HG03097 (cell line): Measurements from ENCODE around the gene RAPGEF5.

Experiments used
- ATAC-seq: cut with Tn5 transposase; IDR thresholded peaks from one replicate; pipeline ENCODE4 v1.9.1; 2021; ENCODE audit not compliant: unreplicated experiment, low FRiP score

RAPGEF5 gene

DNA sequence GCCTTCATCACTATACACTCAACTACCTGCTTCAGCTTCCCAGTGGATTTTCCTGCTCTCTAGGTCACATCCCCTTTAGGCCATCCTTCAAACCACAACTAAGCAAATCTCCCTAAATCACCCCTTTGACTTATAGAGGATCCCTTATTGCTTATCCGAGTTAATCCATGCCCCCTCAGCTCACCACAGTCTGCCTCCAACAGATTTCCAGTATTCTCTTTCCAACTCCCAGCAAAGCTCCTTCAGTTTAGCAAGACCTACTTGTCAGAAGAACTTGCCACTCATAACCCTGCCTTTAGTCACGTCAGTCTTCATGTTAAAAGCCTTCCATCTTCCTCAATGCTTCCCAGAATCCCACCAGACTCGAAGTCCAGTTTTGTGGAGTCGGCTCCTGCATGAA lies 38.6 kb downstream of the RAPGEF5 start:
- ATAC-seq = no peak

DNA sequence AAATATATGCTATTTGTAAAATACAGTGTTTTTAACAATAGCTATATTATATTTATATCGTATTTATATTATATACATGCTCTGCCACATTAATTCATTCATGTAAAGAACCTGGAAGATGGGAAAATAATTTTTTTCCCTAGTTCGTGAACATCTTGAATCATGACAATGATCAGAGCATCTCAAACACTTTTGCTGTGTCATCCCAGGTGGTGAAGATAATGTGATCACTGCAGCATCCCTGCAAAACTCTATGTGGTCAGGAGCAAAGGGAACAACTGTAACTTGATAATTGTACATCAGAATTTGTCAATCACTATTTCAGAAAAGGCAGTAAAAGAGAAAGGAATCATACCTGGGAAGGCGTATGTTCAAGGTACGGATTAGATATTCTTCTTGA lies 39.3 kb downstream of the RAPGEF5 start:
- no peak for ATAC-seq

GRCh38 chr7:22316914-22317313 lies 40.0 kb downstream of the RAPGEF5 start:
- no peak for ATAC-seq

GRCh38 chr7:22307816-22308215 lies 49.1 kb downstream of the RAPGEF5 start:
- no peak for ATAC-seq

GRCh38 chr7:22305706-22306105 lies 51.2 kb downstream of the RAPGEF5 start:
- no peak for ATAC-seq

GRCh38 chr7:22302951-22303423 lies 54.0 kb downstream of the RAPGEF5 start:
- ATAC-seq = no peak

DNA sequence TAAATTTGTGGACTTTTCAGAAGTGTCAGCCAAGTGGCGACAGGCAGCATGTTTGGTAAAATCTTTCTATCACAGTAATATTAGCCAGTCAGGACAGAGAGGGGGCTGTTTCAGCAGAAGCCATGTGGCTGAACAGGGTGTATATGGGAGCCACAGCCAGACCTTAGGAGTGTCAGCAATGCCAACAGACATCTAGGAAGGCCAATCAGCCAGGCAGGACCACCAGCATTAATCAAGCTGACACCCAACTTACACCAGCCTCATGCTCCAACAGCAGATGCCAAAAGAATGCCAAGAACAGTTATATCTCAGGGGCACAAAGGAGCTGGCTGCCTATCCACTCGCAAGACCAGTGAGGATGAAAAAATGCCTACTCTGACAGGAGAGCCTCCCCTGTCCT lies 54.8 kb downstream of the RAPGEF5 start:
- no peak for ATAC-seq

- no peak for ATAC-seq
These were observed 55.2 kb downstream of the RAPGEF5 start for GRCh38 chr7:22301790-22302189.

DNA sequence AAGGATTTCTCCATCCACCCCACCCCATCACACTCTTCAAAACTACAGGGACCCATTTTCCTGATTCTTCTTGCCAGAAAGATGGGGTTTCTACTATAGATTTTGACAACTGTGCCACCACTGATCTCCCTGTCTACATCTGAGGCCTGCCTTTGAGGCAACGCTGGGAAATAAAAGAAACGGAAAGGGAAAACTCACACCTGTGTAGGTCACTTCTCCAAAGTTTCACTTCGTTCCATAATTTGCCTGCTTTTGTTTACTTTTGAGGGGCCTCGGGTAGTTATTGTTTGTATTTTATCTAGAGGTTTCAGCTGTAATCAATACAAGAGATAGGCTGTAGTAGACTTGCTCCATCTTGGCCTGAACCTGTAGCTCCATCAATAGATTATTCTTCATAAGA lies 56.1 kb downstream of the RAPGEF5 start:
- no peak for ATAC-seq

GRCh38 chr7:22296916-22297315 lies 60.0 kb downstream of the RAPGEF5 start:
- no peak for ATAC-seq

DNA sequence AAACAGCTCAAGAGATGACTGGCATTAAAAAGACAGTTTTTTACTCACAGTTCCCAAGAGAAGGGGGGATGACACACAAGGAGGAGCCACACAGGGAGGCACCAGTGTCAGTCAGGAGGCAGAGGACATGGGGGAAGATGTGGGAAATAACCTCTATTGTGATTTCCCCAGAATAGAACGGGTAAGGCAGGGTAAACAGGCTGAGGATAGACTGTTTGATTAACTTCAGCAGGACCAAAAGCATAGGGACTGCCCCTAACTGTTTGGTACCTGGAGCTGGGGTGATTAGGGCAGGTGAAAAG lies 60.7 kb downstream of the RAPGEF5 start:
- ATAC-seq = no peak

GRCh38 chr7:22295402-22296264 lies 61.3 kb downstream of the RAPGEF5 start:
- ATAC-seq = no peak

DNA sequence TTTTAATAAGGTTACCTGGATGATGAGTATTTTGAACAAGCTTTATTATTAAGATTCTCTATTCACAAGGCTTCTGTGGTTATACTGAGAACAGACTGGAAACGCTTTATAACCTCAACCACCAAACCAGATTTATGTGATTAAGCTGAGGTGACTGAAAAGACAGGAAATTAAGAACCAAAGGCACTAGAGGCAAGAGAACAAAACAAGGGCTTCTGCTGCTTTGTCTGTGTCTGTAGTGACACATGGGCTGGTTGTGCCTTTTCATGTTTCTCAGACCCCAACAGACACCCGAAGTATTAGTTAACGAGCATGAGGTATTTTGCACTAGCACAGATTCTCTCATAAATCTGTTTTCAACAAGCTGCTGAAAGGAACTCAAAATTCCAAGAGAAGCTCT lies 64.4 kb downstream of the RAPGEF5 start:
- no peak for ATAC-seq

DNA sequence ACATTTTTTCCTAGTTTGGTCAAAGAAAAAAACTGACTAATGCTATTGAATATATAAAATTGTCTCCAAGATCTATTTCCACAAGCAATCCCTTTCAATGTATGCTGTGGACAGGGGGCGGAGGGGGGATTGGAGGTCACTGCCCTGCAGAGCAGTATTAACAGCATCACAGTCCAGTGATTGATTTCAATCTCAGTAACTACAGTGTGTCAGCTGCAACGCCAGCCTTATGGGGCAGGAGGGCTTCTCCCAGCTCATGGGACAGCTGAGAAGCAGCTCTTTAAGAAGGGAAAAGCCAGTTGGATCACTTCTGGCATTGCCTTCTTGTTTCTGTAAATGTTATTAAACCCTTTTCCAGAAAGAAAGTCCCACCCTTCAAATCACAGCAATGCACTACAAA lies 65.0 kb downstream of the RAPGEF5 start:
- ATAC-seq = no peak

DNA sequence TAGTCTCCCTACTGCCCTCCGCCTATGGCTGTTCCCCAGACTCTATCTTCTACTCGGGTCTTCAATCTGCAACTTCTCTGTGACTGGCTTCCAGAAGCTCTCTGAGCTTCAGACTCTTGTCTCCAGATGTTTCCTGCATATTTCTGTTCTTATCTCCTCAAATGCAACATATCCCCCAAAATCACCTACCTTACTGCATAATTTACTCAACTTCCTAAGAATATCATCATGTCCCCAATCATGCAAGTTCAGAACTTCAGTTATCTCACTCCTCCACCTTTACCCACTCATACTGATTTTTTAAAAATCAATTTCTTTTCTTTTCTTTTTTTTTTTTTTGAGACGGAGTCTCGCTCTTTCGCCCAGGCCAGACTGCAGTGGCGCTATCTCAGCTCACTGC lies 68.8 kb downstream of the RAPGEF5 start:
- ATAC-seq = no peak

GRCh38 chr7:22287412-22287811 lies 69.5 kb downstream of the RAPGEF5 start:
- no peak for ATAC-seq

- ATAC-seq = no peak
These were observed 70.5 kb downstream of the RAPGEF5 start for GRCh38 chr7:22286436-22286835.

DNA sequence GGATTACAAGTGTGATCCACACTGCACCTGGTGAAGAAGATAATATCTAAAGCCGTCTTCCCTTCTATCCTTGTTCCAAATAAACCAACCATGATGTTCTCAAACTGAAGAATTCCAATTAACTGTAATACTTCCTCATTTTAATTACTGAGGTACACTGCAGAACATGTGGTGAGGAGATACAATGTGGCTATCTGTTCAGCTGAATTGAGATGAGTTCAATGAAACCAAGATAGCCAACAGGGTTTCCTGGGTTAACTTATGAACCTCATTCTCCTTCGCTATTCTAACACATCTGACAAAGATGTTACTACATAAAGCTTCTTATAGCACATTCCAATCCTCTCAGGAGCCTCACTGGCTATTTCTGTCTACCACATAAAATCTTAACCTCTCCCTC lies 75.5 kb downstream of the RAPGEF5 start:
- no peak for ATAC-seq

DNA sequence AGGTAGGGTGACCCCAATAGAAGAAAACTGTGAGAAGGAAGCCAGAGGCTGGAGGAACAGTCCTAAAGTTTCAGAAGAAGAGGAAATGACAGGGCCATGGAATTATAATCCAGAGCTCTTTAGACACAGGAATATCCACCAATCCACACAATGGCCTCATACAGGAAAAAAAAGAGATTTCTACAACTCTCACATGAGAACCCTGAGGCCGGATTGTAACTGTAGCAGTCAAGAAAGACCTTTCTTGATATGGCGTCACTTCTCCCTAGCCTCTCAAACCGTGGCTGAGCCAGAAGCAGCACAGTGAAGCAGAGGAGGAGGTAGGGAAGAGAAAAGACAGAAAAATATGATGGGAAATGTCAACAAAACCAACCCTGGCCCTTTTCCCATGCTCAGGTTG lies 76.9 kb downstream of the RAPGEF5 start:
- ATAC-seq = no peak

DNA sequence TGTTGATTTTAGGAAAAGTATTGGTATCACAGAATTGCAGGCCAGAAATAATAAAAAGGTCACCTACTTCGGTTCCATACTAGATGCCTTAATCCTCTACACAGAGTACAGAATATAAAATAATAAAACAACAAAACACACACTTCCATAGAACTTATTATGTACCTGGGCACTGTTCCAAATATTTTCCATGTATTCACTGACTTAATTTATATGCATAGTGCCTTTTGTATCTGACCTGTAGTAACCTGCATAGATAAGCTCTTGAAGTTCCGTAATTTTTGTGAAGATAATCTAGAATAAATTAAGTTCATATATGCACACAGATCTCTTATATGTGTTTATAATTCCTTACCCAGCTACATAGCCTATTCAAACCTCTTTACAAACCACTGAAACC lies 78.3 kb downstream of the RAPGEF5 start:
- ATAC-seq = no peak

- ATAC-seq = no peak
These were observed 79.6 kb downstream of the RAPGEF5 start for GRCh38 chr7:22277375-22277774.

- ATAC-seq = no peak
These were observed 81.3 kb downstream of the RAPGEF5 start for GRCh38 chr7:22275661-22276060.

- ATAC-seq = no peak
These were observed 85.6 kb downstream of the RAPGEF5 start for GRCh38 chr7:22271311-22271710.
